Measurements from ENCODE around the gene ANKS1B. TPM values are rescaled to one million over a fixed set of nuclear protein-coding genes. Genes with fewer than 3 reads are reported as not detected.

The ANKS1B gene
- total RNA-seq, 4 donors from 2014 or later: 34.5 to 81.9 (median 71.1) TPM

- Histone ChIP-seq H3K4me3 (replicated peaks in 1 of 3) (no peak overlapping the region), H3K9me3 (no peaks in the 10 kb centered on the region), H3K27me3 (no peaks in the 10 kb centered on the region), H3K27ac (no peak overlapping the region), H3K36me3 (no peaks in the 10 kb centered on the region), H3K4me1 (no peaks in the 10 kb centered on the region)
- intact Hi-C loops (cut with DNase I): no loop called here
- TF ChIP-seq CTCF (IDR thresholded peaks at IDR 0.05) (peak in 2 of 6 experiments; percentile 10 to 20), POLR2A (IDR thresholded peaks at IDR 0.05) (no peak)
- no peak for DNase-seq
Observed at GRCh38 chr12:99746538-99746937, 238.2 kb downstream of the ANKS1B start.

- Histone ChIP-seq H3K27me3 (no peaks in the 10 kb centered on the region), H3K4me1 (no peaks in the 10 kb centered on the region), H3K36me3 (no peaks in the 10 kb centered on the region), H3K27ac (no peak overlapping the region), H3K9me3 (no peaks in the 10 kb centered on the region), H3K4me3 (replicated peaks in 1 of 3) (no peak overlapping the region)
- WGBS, 2 donors: 37 to 40% methylated on average over 2 of the region's 2 CpGs
- intact Hi-C loops (cut with DNase I): no loop called here
- no peak for DNase-seq
- no peak for TF ChIP-seq CTCF (IDR thresholded peaks at IDR 0.05)
- no peak for TF ChIP-seq POLR2A (IDR thresholded peaks at IDR 0.05)
Observed at GRCh38 chr12:99745895-99746294, 238.8 kb downstream of the ANKS1B start.

- WGBS, 2 donors: 88 to 90% methylated on average over 1 of the region's 1 CpG
- H3K27ac ChIP-seq: no peak overlapping the region
- no peaks in the 10 kb centered on the region for H3K9me3 ChIP-seq
- TF ChIP-seq POLR2A (IDR thresholded peaks at IDR 0.05): no peak
- no peak for TF ChIP-seq CTCF (IDR thresholded peaks at IDR 0.05)
- no peaks in the 10 kb centered on the region for H3K36me3 ChIP-seq
- H3K4me1 ChIP-seq: no peaks in the 10 kb centered on the region
- no peak for DNase-seq
- H3K4me3 ChIP-seq (replicated peaks in 1 of 3): no peak overlapping the region
- intact Hi-C loops (cut with DNase I): no loop called here
- no peaks in the 10 kb centered on the region for H3K27me3 ChIP-seq
Observed at GRCh38 chr12:99745121-99745520, 239.6 kb downstream of the ANKS1B start.

- intact Hi-C loops (cut with DNase I): no loop called here
- H3K9me3 ChIP-seq: no peaks in the 10 kb centered on the region
Observed at GRCh38 chr12:99736760-99737269, 247.9 kb downstream of the ANKS1B start.

GRCh38 chr12:99732131-99732530, 252.6 kb downstream of the ANKS1B start:
- Histone ChIP-seq H3K36me3 (no peaks in the 10 kb centered on the region), H3K27me3 (no peaks in the 10 kb centered on the region), H3K4me3 (replicated peaks in 1 of 3) (no peak overlapping the region), H3K27ac (no peak overlapping the region), H3K4me1 (no peaks in the 10 kb centered on the region), H3K9me3 (no peaks in the 10 kb centered on the region)
- no peak for DNase-seq
- WGBS, 2 donors: 78 to 84% methylated on average over 1 of the region's 1 CpG
- intact Hi-C loops (cut with DNase I): no loop called here
- no peak for TF ChIP-seq CTCF (IDR thresholded peaks at IDR 0.05)
- TF ChIP-seq POLR2A (IDR thresholded peaks at IDR 0.05): no peak

More at GRCh38 chr12:99736760-99737269, 247.9 kb downstream of the ANKS1B start:
- no peak for TF ChIP-seq POLR2A (IDR thresholded peaks at IDR 0.05)
- TF ChIP-seq CTCF (IDR thresholded peaks at IDR 0.05): no peak
- H3K36me3 ChIP-seq: no peaks in the 10 kb centered on the region
- no peak overlapping the region for H3K4me3 ChIP-seq (replicated peaks in 1 of 3)
- no peak overlapping the region for H3K27ac ChIP-seq
- 72 to 81% methylated on average over 1 of the region's 1 CpG for whole genome bisulfite sequencing, 2 donors
- no peak for DNase-seq
- H3K4me1 ChIP-seq: no peaks in the 10 kb centered on the region
- H3K27me3 ChIP-seq: no peaks in the 10 kb centered on the region

All from thyroid gland (tissue), 4 donors.